HepG2 (cell line): ENCODE measurements around the gene RYR2.

Experiments
- FOXA1 ChIP-seq, 2 experiments: fragments of 450-650 bp in 1 of 2; sonication (generic) in 1 of 2; formaldehyde crosslinking in 1 of 2; IDR thresholded peaks; 2 replicates each; pipeline versions ENCODE4 v1.4.0 to v1.6.1; 2016 to 2020; ENCODE audit warnings: missing genetic modification reagents in 1 of 2
- ZNF138 ChIP-seq: sonication (generic); formaldehyde crosslinking; IDR thresholded peaks from 2 replicates; pipeline ENCODE4 v1.5.0; 2020; ENCODE audit warnings: mild to moderate bottlenecking, low read depth, missing genetic modification reagents
- ZNF333 ChIP-seq: sonication (generic); formaldehyde crosslinking; IDR thresholded peaks from 2 replicates; pipeline ENCODE4 v1.4.0; 2020; ENCODE audit warnings: mild to moderate bottlenecking, missing genetic modification reagents, borderline replicate concordance
- TF ChIP-seq, protein P1 (sequence below): sonication (generic); formaldehyde crosslinking; IDR thresholded peaks from 2 replicates; pipeline ENCODE4 v1.5.0; 2020; ENCODE audit warnings: mild to moderate bottlenecking, missing genetic modification reagents, moderate library complexity
- TF ChIP-seq, protein P2 (sequence below): sonication (generic); formaldehyde crosslinking; IDR thresholded peaks from 2 replicates; pipeline ENCODE4 v1.4.0; 2020; ENCODE audit warnings: missing genetic modification reagents
- TF ChIP-seq, protein P3 (sequence below): sonication (generic); formaldehyde crosslinking; IDR thresholded peaks from 2 replicates; pipeline ENCODE4 v1.9.0; 2021; ENCODE audit warnings: missing genetic modification reagents, mild to moderate bottlenecking, borderline replicate concordance

DNA sequence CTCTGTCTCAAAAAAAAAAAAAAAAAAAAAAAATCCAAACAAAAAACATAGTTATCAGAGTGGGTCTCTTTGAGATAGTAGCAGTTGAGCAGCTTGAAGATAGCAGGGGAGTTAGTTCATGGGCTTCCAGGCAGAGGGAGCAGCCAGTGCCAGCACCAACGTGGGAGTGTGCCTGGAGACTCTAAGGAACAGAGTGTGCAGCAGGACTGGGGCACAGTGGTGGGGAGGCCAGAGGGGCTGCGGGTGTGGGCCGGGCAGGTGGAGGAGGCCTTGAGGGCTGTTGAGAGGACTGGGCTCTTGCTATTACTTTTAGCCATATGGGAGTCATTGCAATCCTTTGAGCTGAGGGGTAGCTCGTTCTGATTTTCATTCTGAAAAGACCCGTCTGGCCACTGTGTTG, 63.8 kb downstream of the RYR2 start:
- TF ChIP-seq FOXA1 (IDR thresholded peaks at IDR 0.05) (no peak), FOXA1 (CRISPR knock-in tag; IDR thresholded peaks at IDR 0.05) (no peak), ZNF138 (no peak), ZNF333 (CRISPR knock-in tag) (no peak)
- TF ChIP-seq, protein P1, sequence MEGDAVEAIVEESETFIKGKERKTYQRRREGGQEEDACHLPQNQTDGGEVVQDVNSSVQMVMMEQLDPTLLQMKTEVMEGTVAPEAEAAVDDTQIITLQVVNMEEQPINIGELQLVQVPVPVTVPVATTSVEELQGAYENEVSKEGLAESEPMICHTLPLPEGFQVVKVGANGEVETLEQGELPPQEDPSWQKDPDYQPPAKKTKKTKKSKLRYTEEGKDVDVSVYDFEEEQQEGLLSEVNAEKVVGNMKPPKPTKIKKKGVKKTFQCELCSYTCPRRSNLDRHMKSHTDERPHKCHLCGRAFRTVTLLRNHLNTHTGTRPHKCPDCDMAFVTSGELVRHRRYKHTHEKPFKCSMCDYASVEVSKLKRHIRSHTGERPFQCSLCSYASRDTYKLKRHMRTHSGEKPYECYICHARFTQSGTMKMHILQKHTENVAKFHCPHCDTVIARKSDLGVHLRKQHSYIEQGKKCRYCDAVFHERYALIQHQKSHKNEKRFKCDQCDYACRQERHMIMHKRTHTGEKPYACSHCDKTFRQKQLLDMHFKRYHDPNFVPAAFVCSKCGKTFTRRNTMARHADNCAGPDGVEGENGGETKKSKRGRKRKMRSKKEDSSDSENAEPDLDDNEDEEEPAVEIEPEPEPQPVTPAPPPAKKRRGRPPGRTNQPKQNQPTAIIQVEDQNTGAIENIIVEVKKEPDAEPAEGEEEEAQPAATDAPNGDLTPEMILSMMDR (CRISPR knock-in tag) = no peak
- TF ChIP-seq, protein P2, sequence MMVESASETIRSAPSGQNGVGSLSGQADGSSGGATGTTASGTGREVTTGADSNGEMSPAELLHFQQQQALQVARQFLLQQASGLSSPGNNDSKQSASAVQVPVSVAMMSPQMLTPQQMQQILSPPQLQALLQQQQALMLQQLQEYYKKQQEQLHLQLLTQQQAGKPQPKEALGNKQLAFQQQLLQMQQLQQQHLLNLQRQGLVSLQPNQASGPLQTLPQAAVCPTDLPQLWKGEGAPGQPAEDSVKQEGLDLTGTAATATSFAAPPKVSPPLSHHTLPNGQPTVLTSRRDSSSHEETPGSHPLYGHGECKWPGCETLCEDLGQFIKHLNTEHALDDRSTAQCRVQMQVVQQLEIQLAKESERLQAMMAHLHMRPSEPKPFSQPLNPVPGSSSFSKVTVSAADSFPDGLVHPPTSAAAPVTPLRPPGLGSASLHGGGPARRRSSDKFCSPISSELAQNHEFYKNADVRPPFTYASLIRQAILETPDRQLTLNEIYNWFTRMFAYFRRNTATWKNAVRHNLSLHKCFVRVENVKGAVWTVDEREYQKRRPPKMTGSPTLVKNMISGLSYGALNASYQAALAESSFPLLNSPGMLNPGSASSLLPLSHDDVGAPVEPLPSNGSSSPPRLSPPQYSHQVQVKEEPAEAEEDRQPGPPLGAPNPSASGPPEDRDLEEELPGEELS (CRISPR knock-in tag) = no peak
- TF ChIP-seq, protein P3, sequence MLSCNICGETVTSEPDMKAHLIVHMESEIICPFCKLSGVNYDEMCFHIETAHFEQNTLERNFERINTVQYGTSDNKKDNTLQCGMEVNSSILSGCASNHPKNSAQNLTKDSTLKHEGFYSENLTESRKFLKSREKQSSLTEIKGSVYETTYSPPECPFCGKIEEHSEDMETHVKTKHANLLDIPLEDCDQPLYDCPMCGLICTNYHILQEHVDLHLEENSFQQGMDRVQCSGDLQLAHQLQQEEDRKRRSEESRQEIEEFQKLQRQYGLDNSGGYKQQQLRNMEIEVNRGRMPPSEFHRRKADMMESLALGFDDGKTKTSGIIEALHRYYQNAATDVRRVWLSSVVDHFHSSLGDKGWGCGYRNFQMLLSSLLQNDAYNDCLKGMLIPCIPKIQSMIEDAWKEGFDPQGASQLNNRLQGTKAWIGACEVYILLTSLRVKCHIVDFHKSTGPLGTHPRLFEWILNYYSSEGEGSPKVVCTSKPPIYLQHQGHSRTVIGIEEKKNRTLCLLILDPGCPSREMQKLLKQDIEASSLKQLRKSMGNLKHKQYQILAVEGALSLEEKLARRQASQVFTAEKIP (CRISPR knock-in tag) = no peak
